ENCODE measurements around the gene TMEM132A. TPM values are rescaled to one million over a fixed set of nuclear protein-coding genes. Genes with fewer than 3 reads are reported as not detected.

The TMEM132A gene
- total RNA-seq, 2 experiments from 2014 or later: 1.9 to 2.0 TPM

- no peak overlapping the region for H3K4me3 Mint-ChIP-seq
- ATAC-seq: no peak
- no peak overlapping the region for H3K27ac Mint-ChIP-seq
- H3K36me3 Mint-ChIP-seq (ENCODE audit: low read depth): no peaks in the 10 kb centered on the region
- intact Hi-C loops (cut with DNase I, micrococcal nuclease): no loop called here
- no peaks in the 10 kb centered on the region for H3K9me3 Mint-ChIP-seq (ENCODE audit: low read depth)
- CTCF ChIA-PET: interaction anchor here (0.7 to 1.1 kb wide), 2 partner anchors 34 to 100 kb away, joined by 3 read pairs; no protein-coding TSS in a partner anchor
- H3K27me3 Mint-ChIP-seq: peaks cover 5% of the 10 kb centered on the region
- H3K4me1 Mint-ChIP-seq: no peaks in the 10 kb centered on the region
- POLR2A ChIA-PET: no interaction called here
- DNase-seq: no peak
Observed at GRCh38 chr11:60931917-60932316, 7.7 kb downstream of the TMEM132A start.

- Mint-ChIP-seq H3K27ac (no peak overlapping the region), H3K9me3 (ENCODE audit: low read depth) (no peaks in the 10 kb centered on the region), H3K27me3 (peaks cover 5% of the 10 kb centered on the region), H3K36me3 (ENCODE audit: low read depth) (no peaks in the 10 kb centered on the region), H3K4me1 (no peaks in the 10 kb centered on the region), H3K4me3 (no peak overlapping the region)
- ATAC-seq (no peak), DNase-seq (no peak)
- ChIA-PET CTCF (interaction anchor here (0.6 to 1.1 kb wide), 2 partner anchors 34 to 209 kb away, joined by 3 read pairs; no protein-coding TSS in a partner anchor), POLR2A (no interaction called here)
- intact Hi-C loops (cut with DNase I, micrococcal nuclease): no loop called here
Observed at GRCh38 chr11:60932605-60933356, 8.5 kb downstream of the TMEM132A start.

GRCh38 chr11:60933416-60934123 is 9.3 kb downstream of the TMEM132A start:
- Mint-ChIP-seq H3K4me3 (no peak overlapping the region), H3K36me3 (ENCODE audit: low read depth) (no peaks in the 10 kb centered on the region), H3K9me3 (ENCODE audit: low read depth) (no peaks in the 10 kb centered on the region), H3K27ac (no peak overlapping the region), H3K4me1 (no peaks in the 10 kb centered on the region), H3K27me3 (peaks cover 5% of the 10 kb centered on the region)
- DNase-seq (no peak), ATAC-seq (no peak)
- intact Hi-C loops (cut with DNase I, micrococcal nuclease): no loop called here
- CTCF ChIA-PET: no interaction called here
- POLR2A ChIA-PET: no interaction called here

GRCh38 chr11:60934124-60934789 is 10.0 kb downstream of the TMEM132A start:
- no peaks in the 10 kb centered on the region for H3K36me3 Mint-ChIP-seq (ENCODE audit: low read depth)
- H3K4me1 Mint-ChIP-seq: no peaks in the 10 kb centered on the region
- no peak for DNase-seq
- intact Hi-C loops (cut with DNase I, micrococcal nuclease): no loop called here
- ChIA-PET CTCF (interaction anchor here (1.0 kb wide), 1 partner anchor 11 kb away, joined by 3 read pairs; no protein-coding TSS in a partner anchor), POLR2A (no interaction called here)
- no peak overlapping the region for H3K4me3 Mint-ChIP-seq
- H3K9me3 Mint-ChIP-seq (ENCODE audit: low read depth): no peaks in the 10 kb centered on the region
- no peak for ATAC-seq
- H3K27ac Mint-ChIP-seq: no peak overlapping the region
- peaks cover 5% of the 10 kb centered on the region for H3K27me3 Mint-ChIP-seq

- intact Hi-C loops (cut with DNase I, micrococcal nuclease): no loop called here
- CTCF ChIA-PET: interaction anchor here (1.0 kb wide), 1 partner anchor 11 kb away, joined by 3 read pairs; no protein-coding TSS in a partner anchor
- no peak for ATAC-seq
- Mint-ChIP-seq H3K4me1 (peaks cover 3% of the 10 kb centered on the region), H3K27me3 (peaks cover under 1% of the 10 kb centered on the region), H3K4me3 (no peak overlapping the region), H3K36me3 (ENCODE audit: low read depth) (no peaks in the 10 kb centered on the region), H3K9me3 (ENCODE audit: low read depth) (no peaks in the 10 kb centered on the region), H3K27ac (no peak overlapping the region)
- DNase-seq: no peak
- POLR2A ChIA-PET: no interaction called here
Observed at GRCh38 chr11:60934790-60935605, 10.7 kb downstream of the TMEM132A start.

GRCh38 chr11:60935676-60936442 is 11.6 kb downstream of the TMEM132A start:
- ATAC-seq (no peak), DNase-seq (no peak)
- ChIA-PET CTCF (no interaction called here), POLR2A (no interaction called here)
- H3K36me3 Mint-ChIP-seq (ENCODE audit: low read depth): no peaks in the 10 kb centered on the region
- no peaks in the 10 kb centered on the region for H3K27me3 Mint-ChIP-seq
- intact Hi-C loops (cut with DNase I, micrococcal nuclease): no loop called here
- peaks cover 5% of the 10 kb centered on the region for H3K4me1 Mint-ChIP-seq
- no peak overlapping the region for H3K4me3 Mint-ChIP-seq
- no peaks in the 10 kb centered on the region for H3K9me3 Mint-ChIP-seq (ENCODE audit: low read depth)
- no peak overlapping the region for H3K27ac Mint-ChIP-seq

GRCh38 chr11:60936467-60937143 is 12.3 kb downstream of the TMEM132A start:
- no peak overlapping the region for H3K27ac Mint-ChIP-seq
- intact Hi-C loops (cut with DNase I, micrococcal nuclease): no loop called here
- CTCF ChIA-PET: no interaction called here
- POLR2A ChIA-PET: no interaction called here
- no peaks in the 10 kb centered on the region for H3K27me3 Mint-ChIP-seq
- H3K4me3 Mint-ChIP-seq: no peak overlapping the region
- H3K4me1 Mint-ChIP-seq: peaks cover 5% of the 10 kb centered on the region
- H3K9me3 Mint-ChIP-seq (ENCODE audit: low read depth): no peaks in the 10 kb centered on the region
- no peaks in the 10 kb centered on the region for H3K36me3 Mint-ChIP-seq (ENCODE audit: low read depth)
- no peak for DNase-seq
- ATAC-seq: no peak

GRCh38 chr11:60937144-60937527 is 12.9 kb downstream of the TMEM132A start:
- CTCF ChIA-PET: no interaction called here

GRCh38 chr11:60937811-60938210 is 13.6 kb downstream of the TMEM132A start:
- Mint-ChIP-seq H3K9me3 (ENCODE audit: low read depth) (no peaks in the 10 kb centered on the region), H3K4me1 (peaks cover 5% of the 10 kb centered on the region), H3K27me3 (no peaks in the 10 kb centered on the region), H3K4me3 (no peak overlapping the region), H3K36me3 (ENCODE audit: low read depth) (no peaks in the 10 kb centered on the region), H3K27ac (no peak overlapping the region)
- ChIA-PET CTCF (no interaction called here), POLR2A (no interaction called here)
- ATAC-seq: no peak
- intact Hi-C loops (cut with DNase I, micrococcal nuclease): no loop called here
- no peak for DNase-seq

More at GRCh38 chr11:60937144-60937527, 12.9 kb downstream of the TMEM132A start:
- Mint-ChIP-seq H3K36me3 (ENCODE audit: low read depth) (no peaks in the 10 kb centered on the region), H3K27ac (no peak overlapping the region), H3K27me3 (no peaks in the 10 kb centered on the region), H3K9me3 (ENCODE audit: low read depth) (no peaks in the 10 kb centered on the region), H3K4me1 (peaks cover 5% of the 10 kb centered on the region), H3K4me3 (no peak overlapping the region)
- intact Hi-C loops (cut with DNase I, micrococcal nuclease): no loop called here
- POLR2A ChIA-PET: no interaction called here
- DNase-seq: no peak
- ATAC-seq: no peak

GRCh38 chr11:60938500-60938899 is 14.2 kb downstream of the TMEM132A start:
- intact Hi-C loops (cut with DNase I, micrococcal nuclease): no loop called here
- ATAC-seq: no peak

More at GRCh38 chr11:60938500-60938899, 14.2 kb downstream of the TMEM132A start:
- Mint-ChIP-seq H3K27ac (no peak overlapping the region), H3K4me3 (no peak overlapping the region), H3K36me3 (ENCODE audit: low read depth) (peaks cover 1% of the 10 kb centered on the region), H3K9me3 (ENCODE audit: low read depth) (no peaks in the 10 kb centered on the region), H3K27me3 (no peaks in the 10 kb centered on the region), H3K4me1 (peaks cover 5% of the 10 kb centered on the region)
- POLR2A ChIA-PET: no interaction called here
- DNase-seq: no peak
- CTCF ChIA-PET: no interaction called here

All from activated CD4-positive, alpha-beta T cell treated with anti-CD3 and anti-CD28 coated beads for 36 hours (primary cell).